DND-41 (cell line): Measurements from ENCODE around the gene HYCC1.

Source experiments
- CTCF ChIP-seq: IDR thresholded peaks from 2 replicates; pipeline ENCODE4 v1.5.1; 2012; ENCODE audit warnings: borderline replicate concordance, low read length, moderate library complexity, mild to moderate bottlenecking; ENCODE audit not compliant: poor library complexity, severe bottlenecking; ENCODE audit errors: extremely low read depth
- EZH2 ChIP-seq: IDR thresholded peaks from 3 replicates; pipeline ENCODE4 v1.6.1; 2012; ENCODE audit warnings: borderline replicate concordance, low read depth, mild to moderate bottlenecking, moderate library complexity, low read length, inconsistent platforms; ENCODE audit not compliant: severe bottlenecking

- no peak for TF ChIP-seq CTCF
- TF ChIP-seq EZH2: no peak
Observed at GRCh38 chr7:23020742-23021401, 6.9 kb upstream of the HYCC1 start.
